ENCODE measurements around the gene ALOX5.

- TF ChIP-seq POLR2A (IDR thresholded peaks at IDR 0.05) (no peak), CTCF (IDR thresholded peaks at IDR 0.05) (no peak)
Observed at GRCh38 chr10:45468079-45468478, 94.1 kb downstream of the ALOX5 start.

Measured in suprapubic skin (tissue), 3 donors.